Ascending aorta (tissue), 2 donors: Measurements from ENCODE around the gene NAA10. TPM values are rescaled to one million over a fixed set of nuclear protein-coding genes. Genes with fewer than 3 reads are reported as not detected.

ENCODE experiments used
- DNase-seq, 2 donors: peaks; one replicate each; pipeline ENCODE4 v3.0.0-alpha.2; 2019; ENCODE audit warnings: low spot score in 2 of 2
- H3K27ac ChIP-seq, 2 donors: fragments of 200-600 bp; sonication (generic); one replicate each; pipeline ENCODE4 v1.5.1; 2016 to 2017; ENCODE audit warnings: mild to moderate bottlenecking in 1 of 2
- H3K27me3 ChIP-seq: fragments of 200-600 bp; sonication (generic); one replicate; pipeline ENCODE4 v1.5.1; 2017
- H3K36me3 ChIP-seq, 2 donors: fragments of 200-600 bp; sonication (generic); one replicate each; pipeline ENCODE4 v1.5.1; 2016
- H3K4me1 ChIP-seq, 2 donors: fragments of 200-600 bp; sonication (generic); one replicate each; pipeline ENCODE4 v1.5.1; 2016 to 2017; ENCODE audit warnings: mild to moderate bottlenecking in 1 of 2
- H3K4me3 ChIP-seq, 2 donors: fragments of 200-600 bp; sonication (generic); one replicate each; pipeline ENCODE4 v1.5.1; 2016 to 2017; ENCODE audit warnings: mild to moderate bottlenecking in 1 of 2
- H3K9me3 ChIP-seq, 2 donors: fragments of 200-600 bp; sonication (generic); one replicate each; pipeline ENCODE4 v1.5.1; 2016
- intact Hi-C: fragments of 100-400 bp; cut with DNase I; formaldehyde crosslinking; loops from one replicate; pipeline ENCODE4 v1.15.1; 2023
- total RNA-seq: library from RNA; depleted of rRNA; stranded (reverse); fragments of >200 nt; gene quantifications from one replicate; pipeline ENCODE4 v1.1.0, GENCODE V29; 2016
- TF ChIP-seq, protein P1 (sequence below), 3 experiments: fragments of 200-600 bp in 2 of 3; fragments of 450-650 bp in 1 of 3; sonication (generic) in 2 of 3; IDR thresholded peaks; one replicate each; pipeline ENCODE4 v1.5.1; 2016 to 2019; ENCODE audit warnings: antibody characterized with exemption in 3 of 3, mild to moderate bottlenecking in 1 of 3, moderate library complexity in 1 of 3

The NAA10 gene
- total RNA-seq, 1 donor from 2014 or later, result 155 TPM

DNA sequence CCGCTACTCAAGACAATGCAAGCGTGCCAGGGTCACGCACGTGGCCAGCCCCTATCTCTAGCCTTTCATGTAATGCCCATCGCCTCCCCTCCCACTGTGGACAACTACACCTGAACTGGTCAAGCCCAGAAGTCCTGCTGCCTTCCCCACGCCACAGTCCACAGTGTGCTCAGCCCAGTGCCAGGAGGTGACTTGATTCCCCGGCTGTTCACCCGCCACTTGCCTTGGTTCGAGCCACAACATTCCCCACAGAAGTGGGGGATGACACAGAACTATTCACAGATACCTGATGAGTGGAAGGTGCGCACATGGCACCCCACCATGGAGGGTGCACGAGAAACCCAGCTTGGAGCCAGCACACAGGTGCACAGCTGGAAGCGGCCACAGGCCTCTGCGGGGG lies 15.6 kb downstream of the NAA10 start:
- Histone ChIP-seq H3K27ac (no peak overlapping the region), H3K4me1 (peaks cover 3 to 5% of the 10 kb centered on the region in 2 donors)
- DNase-seq, result no peak

DNA sequence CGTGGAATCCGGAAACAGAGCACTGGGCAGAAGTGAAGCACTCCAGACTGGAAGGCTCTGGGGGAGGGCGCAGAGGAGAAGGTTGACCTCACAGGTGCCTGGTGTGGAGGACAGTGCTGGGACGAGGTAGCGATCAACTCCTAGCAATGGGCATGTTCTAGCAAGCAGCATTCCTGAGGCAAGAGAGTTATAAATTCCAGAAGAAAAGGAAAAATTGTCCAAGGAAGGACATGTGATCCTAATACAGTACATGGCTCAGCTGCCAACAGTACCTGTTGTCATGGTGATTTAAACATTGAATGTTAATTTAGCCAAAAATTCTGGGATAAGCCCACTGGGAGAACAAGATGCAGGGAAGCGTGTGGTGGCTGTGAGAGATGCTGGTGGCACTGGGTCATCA lies 17.0 kb downstream of the NAA10 start:
- Histone ChIP-seq H3K4me3 (no peak overlapping the region), H3K27me3 (no peaks in the 10 kb centered on the region), H3K9me3 (no peaks in the 10 kb centered on the region), H3K36me3 (no peaks in the 10 kb centered on the region), H3K27ac (no peak overlapping the region), H3K4me1 (no peaks in the 10 kb centered on the region)
- TF ChIP-seq, protein P1, sequence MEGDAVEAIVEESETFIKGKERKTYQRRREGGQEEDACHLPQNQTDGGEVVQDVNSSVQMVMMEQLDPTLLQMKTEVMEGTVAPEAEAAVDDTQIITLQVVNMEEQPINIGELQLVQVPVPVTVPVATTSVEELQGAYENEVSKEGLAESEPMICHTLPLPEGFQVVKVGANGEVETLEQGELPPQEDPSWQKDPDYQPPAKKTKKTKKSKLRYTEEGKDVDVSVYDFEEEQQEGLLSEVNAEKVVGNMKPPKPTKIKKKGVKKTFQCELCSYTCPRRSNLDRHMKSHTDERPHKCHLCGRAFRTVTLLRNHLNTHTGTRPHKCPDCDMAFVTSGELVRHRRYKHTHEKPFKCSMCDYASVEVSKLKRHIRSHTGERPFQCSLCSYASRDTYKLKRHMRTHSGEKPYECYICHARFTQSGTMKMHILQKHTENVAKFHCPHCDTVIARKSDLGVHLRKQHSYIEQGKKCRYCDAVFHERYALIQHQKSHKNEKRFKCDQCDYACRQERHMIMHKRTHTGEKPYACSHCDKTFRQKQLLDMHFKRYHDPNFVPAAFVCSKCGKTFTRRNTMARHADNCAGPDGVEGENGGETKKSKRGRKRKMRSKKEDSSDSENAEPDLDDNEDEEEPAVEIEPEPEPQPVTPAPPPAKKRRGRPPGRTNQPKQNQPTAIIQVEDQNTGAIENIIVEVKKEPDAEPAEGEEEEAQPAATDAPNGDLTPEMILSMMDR (IDR thresholded peaks at IDR 0.05), result no peak
- intact Hi-C loops, result no loop called here
- no peak for DNase-seq

More for the DNA sequence above, 15.6 kb downstream of the NAA10 start:
- no peaks in the 10 kb centered on the region for H3K9me3 ChIP-seq
- no peaks in the 10 kb centered on the region for H3K27me3 ChIP-seq
- intact Hi-C loops, result no loop called here
- no peaks in the 10 kb centered on the region for H3K36me3 ChIP-seq
- TF ChIP-seq, protein P1 (IDR thresholded peaks at IDR 0.05), result no peak
- H3K4me3 ChIP-seq, result no peak overlapping the region

DNA sequence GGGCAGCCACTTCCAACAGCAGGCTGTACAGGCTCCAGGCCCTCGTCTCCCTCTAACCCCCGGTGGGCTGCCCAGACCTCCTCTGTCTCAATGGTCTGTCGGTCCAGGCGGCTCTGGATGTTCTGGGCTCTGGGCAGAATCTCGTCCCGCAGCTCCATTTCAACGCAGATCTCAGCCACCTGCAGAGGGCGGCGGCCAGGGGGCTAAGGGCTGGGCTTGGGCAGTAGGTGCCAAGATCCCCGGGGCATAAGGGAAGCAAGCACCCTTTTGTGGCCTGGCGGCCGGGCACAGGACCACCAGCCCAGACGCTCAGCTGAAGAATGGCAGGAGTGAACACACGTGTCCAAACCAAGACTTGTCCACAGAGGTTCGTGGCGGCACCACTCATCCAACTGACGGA lies 21.1 kb downstream of the NAA10 start:
- H3K4me1 ChIP-seq, result no peaks in the 10 kb centered on the region
- no peak overlapping the region for H3K4me3 ChIP-seq
- TF ChIP-seq, protein P1 (IDR thresholded peaks at IDR 0.05), result no peak
- H3K9me3 ChIP-seq, result no peaks in the 10 kb centered on the region
- no peak overlapping the region for H3K27ac ChIP-seq
- no peak for DNase-seq
- no peaks in the 10 kb centered on the region for H3K27me3 ChIP-seq
- intact Hi-C loops, result no loop called here
- H3K36me3 ChIP-seq, result no peaks in the 10 kb centered on the region

DNA sequence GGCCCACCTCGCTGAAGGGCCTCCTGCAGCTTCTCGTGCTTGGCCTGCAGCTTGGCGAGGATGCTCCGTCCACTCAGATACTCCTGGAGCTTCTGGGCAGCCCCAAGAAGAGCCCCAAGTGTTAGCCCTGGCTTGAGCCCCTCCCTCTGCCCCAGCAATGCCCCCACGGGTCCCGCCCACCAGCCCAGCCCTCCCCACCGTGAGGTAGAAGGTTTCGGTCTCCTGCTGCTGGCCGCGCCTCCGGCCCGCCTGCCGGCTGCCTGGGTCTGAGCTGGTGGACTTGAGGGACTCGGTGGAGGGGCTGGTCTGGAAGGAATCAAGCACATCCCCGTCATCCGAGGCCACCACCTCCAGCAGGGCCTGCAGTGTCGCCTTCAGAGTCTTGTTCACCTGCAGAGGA lies 21.6 kb downstream of the NAA10 start:
- Histone ChIP-seq H3K27ac (no peak overlapping the region), H3K9me3 (no peaks in the 10 kb centered on the region), H3K36me3 (no peaks in the 10 kb centered on the region), H3K4me3 (no peak overlapping the region), H3K4me1 (no peaks in the 10 kb centered on the region), H3K27me3 (no peaks in the 10 kb centered on the region)
- DNase-seq, result no peak
- intact Hi-C loops, result no loop called here
- TF ChIP-seq, protein P1 (IDR thresholded peaks at IDR 0.05), result no peak

GRCh38 chrX:153911798-153912197 lies 23.0 kb downstream of the NAA10 start:
- H3K4me1 ChIP-seq, result no peaks in the 10 kb centered on the region
- no peak overlapping the region for H3K27ac ChIP-seq
- H3K9me3 ChIP-seq, result no peaks in the 10 kb centered on the region
- H3K27me3 ChIP-seq, result no peaks in the 10 kb centered on the region
- H3K4me3 ChIP-seq, result no peak overlapping the region
- TF ChIP-seq, protein P1 (IDR thresholded peaks at IDR 0.05), result no peak
- intact Hi-C loops, result no loop called here
- H3K36me3 ChIP-seq, result no peaks in the 10 kb centered on the region
- no peak for DNase-seq

GRCh38 chrX:153910446-153910845 lies 24.4 kb downstream of the NAA10 start:
- H3K9me3 ChIP-seq, result no peaks in the 10 kb centered on the region
- TF ChIP-seq, protein P1 (IDR thresholded peaks at IDR 0.05), result no peak
- intact Hi-C loops, result no loop called here
- H3K4me1 ChIP-seq, result no peaks in the 10 kb centered on the region
- no peaks in the 10 kb centered on the region for H3K36me3 ChIP-seq
- DNase-seq, result no peak
- H3K27me3 ChIP-seq, result no peaks in the 10 kb centered on the region
- no peak overlapping the region for H3K4me3 ChIP-seq
- no peak overlapping the region for H3K27ac ChIP-seq
